Astrocyte (in vitro differentiated cells and primary cell): Measurements from ENCODE around the gene ZNF837. TPM values are rescaled to one million over a fixed set of nuclear protein-coding genes. Genes with fewer than 3 reads are reported as not detected.

Experiments
- DNase-seq: peaks from one replicate; pipeline ENCODE4 v3.0.0-alpha.2; 2010; ENCODE audit warnings: low read depth
- FAIRE-seq: peaks from 2 replicates; lab custom pipeline; 2011; peaks lifted over from hg19 to GRCh38; lab: Jason Lieb, UNC
- H2AFZ ChIP-seq: 2 replicates; pipeline ENCODE4 v1.6.0; 2012; ENCODE audit warnings: low read depth, low read length, inconsistent platforms
- H3K27ac ChIP-seq: 2 replicates; pipeline ENCODE4 v1.5.1; 2011; ENCODE audit warnings: low read depth, low read length, inconsistent platforms
- H3K27me3 ChIP-seq: 2 replicates; pipeline ENCODE4 v1.6.0; 2011; ENCODE audit warnings: low read length, inconsistent platforms; ENCODE audit not compliant: insufficient read depth
- H3K36me3 ChIP-seq: 2 replicates; pipeline ENCODE4 v1.5.1; 2011; ENCODE audit warnings: low read length, inconsistent platforms; ENCODE audit not compliant: insufficient read depth
- H3K4me1 ChIP-seq: 2 replicates; pipeline ENCODE4 v1.5.1; 2011; ENCODE audit warnings: low read length, inconsistent platforms; ENCODE audit not compliant: insufficient read depth
- H3K4me2 ChIP-seq: 2 replicates; pipeline ENCODE4 v1.6.0; 2012; ENCODE audit warnings: low read length, inconsistent platforms
- H3K4me3 ChIP-seq: 2 replicates; pipeline ENCODE4 v1.5.1; 2011; ENCODE audit warnings: low read depth, mild to moderate bottlenecking, low read length, inconsistent platforms; ENCODE audit not compliant: insufficient read depth
- H3K79me2 ChIP-seq: 2 replicates; pipeline ENCODE4 v1.6.0; 2012; ENCODE audit warnings: mild to moderate bottlenecking, low read length, inconsistent platforms; ENCODE audit not compliant: insufficient read depth
- H3K9ac ChIP-seq: 2 replicates; pipeline ENCODE4 v1.6.0; 2012; ENCODE audit warnings: mild to moderate bottlenecking, low read length, inconsistent platforms
- H3K9me3 ChIP-seq: 2 replicates; pipeline ENCODE4 v1.5.1; 2012; ENCODE audit warnings: low read depth, mild to moderate bottlenecking, low read length, inconsistent platforms; ENCODE audit not compliant: insufficient read depth
- H4K20me1 ChIP-seq: 2 replicates; pipeline ENCODE4 v1.6.0; 2012; ENCODE audit warnings: low read length, inconsistent platforms; ENCODE audit not compliant: insufficient read depth
- H3K27ac Mint-ChIP-seq: one replicate; pipeline ENCODE4 v1.8.0; 2021; ENCODE audit warnings: mild to moderate bottlenecking, mixed read lengths; ENCODE audit not compliant: unreplicated experiment
- H3K27me3 Mint-ChIP-seq: one replicate; pipeline ENCODE4 v1.8.0; 2021; ENCODE audit warnings: low read depth, mixed read lengths; ENCODE audit not compliant: unreplicated experiment
- H3K36me3 Mint-ChIP-seq: one replicate; pipeline ENCODE4 v1.8.0; 2021; ENCODE audit warnings: low read depth, mixed read lengths; ENCODE audit not compliant: unreplicated experiment
- H3K4me1 Mint-ChIP-seq: one replicate; pipeline ENCODE4 v1.8.0; 2021; ENCODE audit warnings: low read depth, mixed read lengths; ENCODE audit not compliant: unreplicated experiment
- H3K4me3 Mint-ChIP-seq: one replicate; pipeline ENCODE4 v1.8.0; 2021; ENCODE audit warnings: mild to moderate bottlenecking, moderate library complexity, mixed read lengths; ENCODE audit not compliant: unreplicated experiment
- H3K9me3 Mint-ChIP-seq: one replicate; pipeline ENCODE4 v1.8.0; 2021; ENCODE audit warnings: mild to moderate bottlenecking, mixed read lengths; ENCODE audit not compliant: unreplicated experiment
- CTCF ChIP-seq: IDR thresholded peaks from 2 replicates; pipeline ENCODE4 v1.5.1; 2011; ENCODE audit warnings: low read depth, mild to moderate bottlenecking, inconsistent platforms, low read length, moderate library complexity; ENCODE audit not compliant: insufficient read depth
- EZH2 ChIP-seq: IDR thresholded peaks from 2 replicates; pipeline ENCODE4 v1.6.1; 2012; ENCODE audit warnings: mild to moderate bottlenecking, low read length, inconsistent platforms; ENCODE audit not compliant: insufficient read depth
- total RNA-seq: library from RNA; stranded (reverse); gene quantifications from 2 replicates; pipeline ENCODE4 v1.2.1, GENCODE V29; 2021

Gene ZNF837
- total RNA-seq, 1 donor from 2014 or later, result 2.4 TPM

GRCh38 chr19:58382997-58383603 lies 2.3 kb upstream of the ZNF837 start:
- FAIRE-seq, result no peak
- no peak for TF ChIP-seq CTCF
- peak overlapping the region; percentile 92 for H3K4me3 Mint-ChIP-seq
- Histone ChIP-seq H3K79me2 (peaks cover 41% of the 10 kb centered on the region), H3K27me3 (no peaks in the 10 kb centered on the region), H3K27ac (no peak overlapping the region), H3K9ac (no peak overlapping the region), H3K4me1 (peaks cover 24% of the 10 kb centered on the region), H3K9me3 (no peaks in the 10 kb centered on the region), H3K36me3 (peaks cover under 1% of the 10 kb centered on the region), H2AFZ (no peak overlapping the region), H3K4me3 (no peak overlapping the region), H4K20me1 (peaks cover 10% of the 10 kb centered on the region), H3K4me2 (no peak overlapping the region)
- DNase-seq, result no peak
- H3K27me3 Mint-ChIP-seq, result no peaks in the 10 kb centered on the region
- peaks cover 3% of the 10 kb centered on the region for H3K36me3 Mint-ChIP-seq
- H3K27ac Mint-ChIP-seq, result no peak overlapping the region
- peaks cover 16% of the 10 kb centered on the region for H3K4me1 Mint-ChIP-seq
- no peaks in the 10 kb centered on the region for H3K9me3 Mint-ChIP-seq

- Mint-ChIP-seq H3K4me3 (peak overlapping the region; percentile 92), H3K4me1 (peaks cover 12% of the 10 kb centered on the region), H3K36me3 (no peaks in the 10 kb centered on the region), H3K9me3 (no peaks in the 10 kb centered on the region), H3K27me3 (no peaks in the 10 kb centered on the region), H3K27ac (peak overlapping the region; percentile 89)
- Histone ChIP-seq H3K4me3 (peak overlapping the region; percentile 79), H3K9me3 (no peaks in the 10 kb centered on the region), H3K27ac (peak overlapping the region; percentile 84), H3K4me2 (peak overlapping the region; percentile 88), H3K36me3 (no peaks in the 10 kb centered on the region), H3K9ac (peak overlapping the region; percentile 86), H4K20me1 (no peaks in the 10 kb centered on the region), H2AFZ (no peak overlapping the region), H3K79me2 (peaks cover 29% of the 10 kb centered on the region), H3K4me1 (peaks cover 20% of the 10 kb centered on the region), H3K27me3 (no peaks in the 10 kb centered on the region)
- FAIRE-seq (no peak), DNase-seq (no peak)
- TF ChIP-seq CTCF (no peak), EZH2 (no peak)
These were observed 806 bp upstream of the ZNF837 start for GRCh38 chr19:58381460-58382212.
